ENCODE results near the gene TUBA1A. TPM values are rescaled to one million over a fixed set of nuclear protein-coding genes. Genes with fewer than 3 reads are reported as not detected.
A peak's percentile ranks its signal among the peaks of the same experiment; 100 is the strongest.
"Not testable (repeated sequence)": the region's sequence is repeated elsewhere in the genome, so short reads cannot be mapped to it uniquely, and the experiment has no call there.

Gene TUBA1A
- total and polyA plus RNA-seq, 9 donors = 679 to 946 (median 801) TPM

DNA sequence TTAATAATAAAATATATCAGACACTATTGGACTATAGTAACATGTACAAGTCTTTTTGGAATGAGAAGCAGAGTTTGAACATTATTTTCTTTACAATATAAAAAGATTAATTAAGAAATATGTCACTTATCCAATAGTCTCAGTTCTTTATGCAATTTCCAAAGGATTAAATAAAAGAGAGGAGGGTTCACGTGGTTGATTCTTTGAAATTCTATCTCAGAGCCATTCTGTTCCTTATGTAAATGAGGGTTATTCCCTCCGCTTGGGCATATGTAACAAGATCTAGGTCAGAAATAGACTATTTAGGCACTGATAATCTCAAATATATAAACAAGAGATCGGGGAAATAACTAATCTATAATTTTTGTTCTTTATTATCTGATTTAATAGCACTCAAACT is 2.1 kb upstream of the TUBA1A start:
- WGBS (ENCODE audit: insufficient coverage) = no CpG with 5 or more reads among the region's 3 CpGs
- Histone ChIP-seq H3K4me3 (ENCODE audit: low read length) (no peak overlapping the region), H3K4me1 (ENCODE audit: control insufficient read depth, insufficient read depth, low read length) (peaks cover 15% of the 10 kb centered on the region), H3K36me3 (ENCODE audit: control insufficient read depth, insufficient read depth, low read length) (peaks cover 11% of the 10 kb centered on the region), H3K9me3 (replicated peaks; ENCODE audit: control insufficient read depth, low read depth, low read length) (no peaks in the 10 kb centered on the region), H3K27ac (ENCODE audit: low read length) (no peak overlapping the region), H3K27me3 (ENCODE audit: control insufficient read depth, insufficient read depth, low read length) (no peaks in the 10 kb centered on the region)
- no peak for DNase-seq

- 100% methylated on average over 3 of the region's 12 CpGs for WGBS (ENCODE audit: insufficient coverage)
- no peaks in the 10 kb centered on the region for H3K9me3 ChIP-seq (replicated peaks; ENCODE audit: control insufficient read depth, low read depth, low read length)
- peak overlapping the region; percentile 100 for H3K27ac ChIP-seq (ENCODE audit: low read length)
- H3K4me1 ChIP-seq (ENCODE audit: control insufficient read depth, insufficient read depth, low read length) = peaks cover 15% of the 10 kb centered on the region
- H3K4me3 ChIP-seq (ENCODE audit: low read length) = no peak overlapping the region
- no peak for DNase-seq
- H3K27me3 ChIP-seq (ENCODE audit: control insufficient read depth, insufficient read depth, low read length) = no peaks in the 10 kb centered on the region
- peaks cover 18% of the 10 kb centered on the region for H3K36me3 ChIP-seq (ENCODE audit: control insufficient read depth, insufficient read depth, low read length)
Measured at GRCh38 chr12:49189731-49190716, 1.1 kb upstream of the TUBA1A start.

DNA sequence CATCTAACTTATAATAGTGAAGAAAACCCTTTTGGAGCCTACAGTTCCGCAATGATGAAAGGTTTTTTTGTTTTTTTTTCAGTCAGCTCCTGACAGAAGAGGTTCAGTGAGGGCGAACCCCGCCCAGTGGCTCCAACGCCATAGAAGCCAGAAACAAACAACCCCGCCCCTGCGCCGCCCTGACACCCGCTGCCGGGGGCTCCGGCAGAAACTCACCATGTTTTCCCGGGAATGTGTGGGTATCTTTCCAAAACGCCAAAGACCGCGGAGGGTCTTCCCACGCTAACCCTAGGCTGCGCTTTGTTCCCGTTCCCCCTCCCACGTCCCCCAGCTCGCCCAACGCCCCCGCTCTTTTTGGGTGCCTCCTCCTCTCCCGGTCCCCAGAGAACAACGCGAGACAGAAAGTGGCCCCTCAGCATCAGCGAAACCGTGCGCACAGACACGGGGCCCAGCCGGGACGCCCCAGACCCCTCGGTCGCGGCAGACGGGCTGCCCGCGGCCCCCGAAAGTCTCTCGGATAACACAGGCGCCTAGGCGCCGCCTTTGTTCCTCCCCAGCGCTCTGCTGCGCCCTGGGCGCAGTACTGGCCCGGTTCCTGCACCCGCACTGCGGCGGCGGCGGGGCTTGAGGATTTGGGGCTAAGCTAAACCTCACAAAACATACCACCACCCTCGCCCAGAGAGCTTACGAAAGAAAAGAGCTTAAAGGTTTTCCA is 522 bp downstream of the TUBA1A start:
- under 1% methylated on average over 46 of the region's 52 CpGs for WGBS (ENCODE audit: insufficient coverage)
- Histone ChIP-seq H3K4me3 (ENCODE audit: low read length) (peak overlapping the region; percentile 100), H3K9me3 (replicated peaks; ENCODE audit: control insufficient read depth, low read depth, low read length) (no peaks in the 10 kb centered on the region), H3K4me1 (ENCODE audit: control insufficient read depth, insufficient read depth, low read length) (peaks cover 15% of the 10 kb centered on the region), H3K27me3 (ENCODE audit: control insufficient read depth, insufficient read depth, low read length) (no peaks in the 10 kb centered on the region), H3K36me3 (ENCODE audit: control insufficient read depth, insufficient read depth, low read length) (peaks cover 28% of the 10 kb centered on the region), H3K27ac (ENCODE audit: low read length) (peak overlapping the region; percentile 100)
- DNase-seq = peak; percentile 93

DNA sequence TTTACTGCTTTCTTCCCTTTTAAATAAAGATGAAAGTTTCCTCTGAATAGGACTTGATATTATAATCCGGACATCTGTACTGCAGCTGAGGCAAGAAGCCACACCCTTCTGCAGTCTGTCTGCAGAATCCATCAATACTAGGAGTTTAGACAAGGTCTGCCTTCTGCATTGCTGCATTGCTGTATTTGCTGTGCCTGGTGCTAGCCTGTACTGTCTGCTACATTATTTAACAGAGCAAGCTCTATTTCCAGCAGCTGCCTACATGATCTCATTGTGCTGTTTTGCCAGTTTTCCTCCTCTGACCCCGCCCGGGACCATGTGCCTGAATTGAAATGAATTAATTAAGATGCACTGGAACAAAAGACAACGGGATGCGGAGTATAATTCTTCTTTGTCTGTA is 1.7 kb downstream of the TUBA1A start:
- peaks cover 28% of the 10 kb centered on the region for H3K36me3 ChIP-seq (ENCODE audit: control insufficient read depth, insufficient read depth, low read length)
- peaks cover 15% of the 10 kb centered on the region for H3K4me1 ChIP-seq (ENCODE audit: control insufficient read depth, insufficient read depth, low read length)
- peak overlapping the region; percentile 100 for H3K27ac ChIP-seq (ENCODE audit: low read length)
- peak; percentile 97 for DNase-seq
- no peaks in the 10 kb centered on the region for H3K9me3 ChIP-seq (replicated peaks; ENCODE audit: control insufficient read depth, low read depth, low read length)
- H3K27me3 ChIP-seq (ENCODE audit: control insufficient read depth, insufficient read depth, low read length) = no peaks in the 10 kb centered on the region
- WGBS (ENCODE audit: insufficient coverage) = 33% methylated on average over 1 of the region's 5 CpGs
- peak overlapping the region; percentile 100 for H3K4me3 ChIP-seq (ENCODE audit: low read length)

GRCh38 chr12:49186307-49186706 is 2.6 kb downstream of the TUBA1A start:
- not testable (repeated sequence) for H3K4me3 ChIP-seq (ENCODE audit: low read length)

GRCh38 chr12:49184697-49185096 is 4.2 kb downstream of the TUBA1A start:
- WGBS (ENCODE audit: insufficient coverage) = 80% methylated on average over 1 of the region's 1 CpG
- H3K9me3 ChIP-seq (replicated peaks; ENCODE audit: control insufficient read depth, low read depth, low read length); H3K4me3 ChIP-seq (ENCODE audit: low read length); H3K27me3 ChIP-seq (ENCODE audit: control insufficient read depth, insufficient read depth, low read length); DNase-seq; H3K27ac ChIP-seq (ENCODE audit: low read length): not testable (repeated sequence)
- H3K4me1 ChIP-seq (ENCODE audit: control insufficient read depth, insufficient read depth, low read length) = peaks cover 15% of the 10 kb centered on the region
- peaks cover 28% of the 10 kb centered on the region for H3K36me3 ChIP-seq (ENCODE audit: control insufficient read depth, insufficient read depth, low read length)

More at GRCh38 chr12:49186307-49186706, 2.6 kb downstream of the TUBA1A start:
- peaks cover 15% of the 10 kb centered on the region for H3K4me1 ChIP-seq (ENCODE audit: control insufficient read depth, insufficient read depth, low read length)
- H3K27ac ChIP-seq (ENCODE audit: low read length); DNase-seq; H3K9me3 ChIP-seq (replicated peaks; ENCODE audit: control insufficient read depth, low read depth, low read length); H3K27me3 ChIP-seq (ENCODE audit: control insufficient read depth, insufficient read depth, low read length): not testable (repeated sequence)
- H3K36me3 ChIP-seq (ENCODE audit: control insufficient read depth, insufficient read depth, low read length) = peaks cover 28% of the 10 kb centered on the region
- WGBS (ENCODE audit: insufficient coverage) = 89% methylated on average over 7 of the region's 11 CpGs

DNA sequence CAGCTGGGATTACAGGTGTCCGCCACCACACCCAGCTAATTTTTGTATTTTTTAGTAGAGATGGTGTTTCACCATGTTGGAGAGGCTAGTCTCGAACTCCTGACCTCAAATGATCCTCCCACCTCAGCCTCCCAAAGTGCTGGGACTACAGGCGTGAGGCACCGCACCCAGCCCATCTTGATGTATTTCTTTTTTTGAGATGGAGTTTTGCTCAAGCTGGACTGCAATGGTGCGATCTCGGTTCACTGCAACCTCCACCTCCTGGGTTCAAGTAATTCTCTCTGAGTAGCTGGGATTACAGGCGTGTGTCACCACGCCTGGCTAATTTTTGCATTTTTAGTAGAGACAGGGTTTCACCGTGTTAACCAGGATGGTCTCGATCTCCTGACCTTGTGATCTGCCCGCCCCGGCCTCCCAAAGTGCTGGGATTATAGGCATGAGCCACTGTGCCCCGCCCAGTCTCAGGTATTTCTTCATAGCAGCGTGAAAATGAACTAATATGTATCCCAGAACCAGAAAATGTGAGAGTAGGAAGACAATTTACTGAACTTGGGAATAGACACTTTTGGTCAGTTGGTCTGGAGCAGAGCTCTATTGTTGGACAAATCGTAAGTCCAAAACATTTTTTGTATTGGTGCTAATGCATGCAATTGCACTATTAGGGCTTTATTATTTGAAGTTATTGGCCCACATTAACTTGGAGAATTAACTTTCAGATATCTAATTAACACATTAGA is 5.5 kb downstream of the TUBA1A start:
- H3K9me3 ChIP-seq (replicated peaks; ENCODE audit: control insufficient read depth, low read depth, low read length); H3K4me3 ChIP-seq (ENCODE audit: low read length); H3K27ac ChIP-seq (ENCODE audit: low read length); H3K27me3 ChIP-seq (ENCODE audit: control insufficient read depth, insufficient read depth, low read length): not testable (repeated sequence)
- 92% methylated on average over 8 of the region's 15 CpGs for WGBS (ENCODE audit: insufficient coverage)
- Histone ChIP-seq H3K36me3 (ENCODE audit: control insufficient read depth, insufficient read depth, low read length) (peaks cover 28% of the 10 kb centered on the region), H3K4me1 (ENCODE audit: control insufficient read depth, insufficient read depth, low read length) (peaks cover 12% of the 10 kb centered on the region)
- peak; percentile 44 for DNase-seq

DNA sequence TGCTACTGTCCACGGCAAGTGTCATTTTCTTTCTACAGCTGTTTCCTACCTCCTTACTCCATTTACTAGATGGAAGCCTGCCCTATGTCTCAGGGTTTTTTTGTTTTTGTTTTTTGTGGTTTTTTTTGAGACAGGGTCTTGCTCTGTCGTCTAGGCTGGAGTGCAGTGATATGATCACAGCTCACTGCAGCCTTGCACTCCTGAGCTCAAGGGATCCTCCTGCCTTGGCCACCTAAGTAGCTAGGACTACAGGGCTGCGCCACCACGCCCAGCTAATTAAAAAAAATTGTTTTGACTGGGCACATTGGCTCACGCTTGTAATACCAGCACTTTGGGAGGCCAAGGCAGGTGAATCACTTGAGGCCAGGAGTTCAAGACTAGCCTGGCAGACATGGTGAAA is 14.7 kb downstream of the TUBA1A start:
- 85% methylated on average over 4 of the region's 5 CpGs for WGBS (ENCODE audit: insufficient coverage)
- no peaks in the 10 kb centered on the region for H3K36me3 ChIP-seq (ENCODE audit: control insufficient read depth, insufficient read depth, low read length)
- H3K27me3 ChIP-seq (ENCODE audit: control insufficient read depth, insufficient read depth, low read length) = no peaks in the 10 kb centered on the region
- H3K4me3 ChIP-seq (ENCODE audit: low read length) = no peak overlapping the region
- no peaks in the 10 kb centered on the region for H3K4me1 ChIP-seq (ENCODE audit: control insufficient read depth, insufficient read depth, low read length)
- DNase-seq = no peak
- no peak overlapping the region for H3K27ac ChIP-seq (ENCODE audit: low read length)
- no peaks in the 10 kb centered on the region for H3K9me3 ChIP-seq (replicated peaks; ENCODE audit: control insufficient read depth, low read depth, low read length)

DNA sequence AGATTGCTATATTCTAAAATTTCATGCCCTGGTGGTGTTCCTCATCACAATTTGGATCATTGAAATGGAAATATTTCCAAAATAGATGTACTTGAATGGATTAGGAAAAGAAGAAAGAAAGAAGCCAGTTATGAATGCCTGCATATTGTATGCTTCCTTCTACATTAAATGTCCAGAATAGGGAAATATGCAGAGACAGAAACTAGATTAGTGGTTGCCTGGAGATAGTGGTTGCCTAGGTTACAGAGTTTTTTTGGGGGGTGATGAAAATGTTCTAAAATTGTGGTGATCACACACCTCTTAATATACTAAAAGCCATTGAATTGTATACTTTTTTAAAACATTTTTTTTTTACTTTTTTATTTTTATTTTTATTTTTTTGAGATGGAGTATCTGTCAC is 18.0 kb downstream of the TUBA1A start:
- Histone ChIP-seq H3K4me3 (ENCODE audit: low read length) (no peak overlapping the region), H3K36me3 (ENCODE audit: control insufficient read depth, insufficient read depth, low read length) (no peaks in the 10 kb centered on the region), H3K4me1 (ENCODE audit: control insufficient read depth, insufficient read depth, low read length) (no peaks in the 10 kb centered on the region), H3K9me3 (replicated peaks; ENCODE audit: control insufficient read depth, low read depth, low read length) (no peaks in the 10 kb centered on the region), H3K27me3 (ENCODE audit: control insufficient read depth, insufficient read depth, low read length) (no peaks in the 10 kb centered on the region), H3K27ac (ENCODE audit: low read length) (no peak overlapping the region)
- DNase-seq = no peak

DNA sequence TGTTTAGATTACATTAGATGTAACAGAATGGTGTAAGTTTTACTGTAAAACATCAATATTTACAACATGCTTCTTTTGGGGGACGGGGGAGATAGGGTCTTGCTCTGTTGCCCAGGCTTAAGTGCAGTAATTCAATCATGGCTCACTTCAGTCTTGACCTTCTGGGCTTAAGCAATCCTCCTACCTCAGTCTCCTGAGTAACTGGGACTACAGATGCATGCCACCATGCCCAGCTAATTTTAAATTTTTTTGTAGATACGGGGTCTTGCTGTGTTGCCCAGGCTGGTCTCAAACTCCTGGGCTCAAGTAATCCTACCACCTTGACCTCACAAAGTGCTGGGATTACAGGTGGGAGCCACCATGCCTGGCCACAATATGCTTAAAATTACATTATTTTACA is 23.8 kb downstream of the TUBA1A start:
- no peak overlapping the region for H3K4me3 ChIP-seq (ENCODE audit: low read length)
- no CpG with 5 or more reads among the region's 2 CpGs for WGBS (ENCODE audit: insufficient coverage)
- H3K27me3 ChIP-seq (ENCODE audit: control insufficient read depth, insufficient read depth, low read length) = no peaks in the 10 kb centered on the region
- no peaks in the 10 kb centered on the region for H3K4me1 ChIP-seq (ENCODE audit: control insufficient read depth, insufficient read depth, low read length)
- no peaks in the 10 kb centered on the region for H3K9me3 ChIP-seq (replicated peaks; ENCODE audit: control insufficient read depth, low read depth, low read length)
- DNase-seq = no peak
- H3K27ac ChIP-seq (ENCODE audit: low read length) = no peak overlapping the region
- no peaks in the 10 kb centered on the region for H3K36me3 ChIP-seq (ENCODE audit: control insufficient read depth, insufficient read depth, low read length)
